Measurements from ENCODE around the gene OVCA2. TPM values are rescaled to one million over a fixed set of nuclear protein-coding genes. Genes with fewer than 3 reads are reported as not detected.
A peak's percentile ranks its signal among the peaks of the same experiment; 100 is the strongest.

OVCA2 gene
- total RNA-seq, 1 donor from 2014 or later = 21.9 TPM

DNA sequence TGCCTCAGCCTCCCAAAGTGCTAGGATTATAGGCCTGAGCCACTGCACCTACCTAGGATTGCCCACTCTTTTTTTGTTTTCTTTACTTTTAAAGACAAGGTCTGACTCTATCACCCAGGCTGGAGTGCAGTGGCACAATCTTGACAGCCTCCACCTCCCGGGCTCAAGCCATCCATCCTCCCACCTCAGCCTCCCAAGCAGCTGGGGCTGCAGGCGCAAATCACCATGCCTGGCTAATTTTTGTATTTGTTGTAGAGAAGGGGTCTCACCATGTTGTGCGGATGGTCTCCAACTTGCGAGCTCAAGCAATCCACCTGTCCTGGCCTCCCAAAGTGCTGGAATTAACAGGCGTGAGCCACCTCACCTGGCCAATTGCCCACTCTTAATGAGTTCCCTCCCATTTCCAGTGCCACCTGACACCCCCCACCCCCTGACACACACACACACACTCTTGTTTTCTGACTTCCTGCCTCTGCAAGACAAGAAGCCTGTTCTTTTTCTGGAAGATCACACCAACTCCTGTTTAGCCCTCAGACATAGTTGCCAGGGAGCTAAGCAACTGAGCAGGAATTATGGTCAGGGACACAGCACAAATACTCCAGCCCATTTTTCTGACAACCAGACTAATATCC is 2.6 kb downstream of the OVCA2 start:
- peaks cover 6% of the 10 kb centered on the region for H3K36me3 Mint-ChIP-seq (ENCODE audit: insufficient read depth)
- TF ChIP-seq, protein P1, sequence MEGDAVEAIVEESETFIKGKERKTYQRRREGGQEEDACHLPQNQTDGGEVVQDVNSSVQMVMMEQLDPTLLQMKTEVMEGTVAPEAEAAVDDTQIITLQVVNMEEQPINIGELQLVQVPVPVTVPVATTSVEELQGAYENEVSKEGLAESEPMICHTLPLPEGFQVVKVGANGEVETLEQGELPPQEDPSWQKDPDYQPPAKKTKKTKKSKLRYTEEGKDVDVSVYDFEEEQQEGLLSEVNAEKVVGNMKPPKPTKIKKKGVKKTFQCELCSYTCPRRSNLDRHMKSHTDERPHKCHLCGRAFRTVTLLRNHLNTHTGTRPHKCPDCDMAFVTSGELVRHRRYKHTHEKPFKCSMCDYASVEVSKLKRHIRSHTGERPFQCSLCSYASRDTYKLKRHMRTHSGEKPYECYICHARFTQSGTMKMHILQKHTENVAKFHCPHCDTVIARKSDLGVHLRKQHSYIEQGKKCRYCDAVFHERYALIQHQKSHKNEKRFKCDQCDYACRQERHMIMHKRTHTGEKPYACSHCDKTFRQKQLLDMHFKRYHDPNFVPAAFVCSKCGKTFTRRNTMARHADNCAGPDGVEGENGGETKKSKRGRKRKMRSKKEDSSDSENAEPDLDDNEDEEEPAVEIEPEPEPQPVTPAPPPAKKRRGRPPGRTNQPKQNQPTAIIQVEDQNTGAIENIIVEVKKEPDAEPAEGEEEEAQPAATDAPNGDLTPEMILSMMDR (IDR thresholded peaks at IDR 0.05; ENCODE audit: unreplicated experiment) = no peak
- no peaks in the 10 kb centered on the region for H3K9me3 Mint-ChIP-seq (ENCODE audit: low read depth)
- no peak for DNase-seq (ENCODE audit: low spot score, unreplicated experiment)
- no peak overlapping the region for H3K27ac Mint-ChIP-seq
- H3K27me3 Mint-ChIP-seq = peaks cover 14% of the 10 kb centered on the region
- H3K4me3 Mint-ChIP-seq (ENCODE audit: low read depth) = peak overlapping the region; percentile 16
- peaks cover 15% of the 10 kb centered on the region for H3K4me1 Mint-ChIP-seq (ENCODE audit: low read depth)

DNA sequence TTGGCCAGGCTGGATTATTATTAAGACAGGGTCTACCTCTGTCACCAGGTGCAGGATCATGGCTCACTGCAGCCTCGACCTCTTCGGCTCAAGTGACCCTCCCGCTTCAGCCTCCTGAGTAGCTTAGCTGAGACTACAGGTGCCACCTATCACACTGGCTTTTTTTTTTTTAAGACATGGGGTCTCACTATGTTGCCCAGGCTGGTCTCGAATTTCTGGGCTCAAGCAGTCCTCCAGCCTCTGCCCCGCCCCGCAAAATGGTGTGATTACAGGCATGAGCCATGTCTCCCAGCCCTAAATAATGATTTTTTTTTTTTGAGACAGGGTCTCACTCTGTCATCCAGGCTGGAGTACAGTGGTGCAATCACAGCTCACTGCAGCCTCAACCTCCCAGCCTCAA is 5.8 kb downstream of the OVCA2 start:
- Mint-ChIP-seq H3K9me3 (ENCODE audit: low read depth) (no peaks in the 10 kb centered on the region), H3K27me3 (peaks cover 22% of the 10 kb centered on the region), H3K36me3 (ENCODE audit: insufficient read depth) (peaks cover 6% of the 10 kb centered on the region), H3K4me1 (ENCODE audit: low read depth) (peaks cover 12% of the 10 kb centered on the region), H3K27ac (no peak overlapping the region), H3K4me3 (ENCODE audit: low read depth) (no peak overlapping the region)
- TF ChIP-seq, protein P1 (IDR thresholded peaks at IDR 0.05; ENCODE audit: unreplicated experiment) = no peak
- no peak for DNase-seq (ENCODE audit: low spot score, unreplicated experiment)

DNA sequence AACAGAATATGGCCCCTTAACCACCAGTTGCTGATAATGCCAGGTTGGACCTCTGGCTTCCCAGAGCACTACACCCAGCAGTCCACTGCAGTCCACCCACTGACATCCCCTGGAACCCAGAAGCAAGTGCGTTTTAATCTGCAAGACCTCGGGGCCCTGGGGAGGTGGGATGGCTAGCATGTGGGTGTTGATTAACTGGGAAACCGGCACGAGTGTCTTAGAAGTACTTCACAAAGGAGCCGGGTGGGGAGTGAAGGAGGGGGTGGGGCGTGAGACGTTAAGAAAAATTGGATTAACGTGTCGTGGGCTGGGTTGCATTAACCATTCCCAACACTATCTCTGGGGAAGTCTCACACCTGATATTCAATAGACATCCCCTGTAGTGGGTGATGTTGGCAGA is 7.0 kb downstream of the OVCA2 start:
- DNase-seq (ENCODE audit: low spot score, unreplicated experiment) = no peak
- no peaks in the 10 kb centered on the region for H3K36me3 Mint-ChIP-seq (ENCODE audit: insufficient read depth)
- peaks cover 11% of the 10 kb centered on the region for H3K4me1 Mint-ChIP-seq (ENCODE audit: low read depth)
- peak overlapping the region; percentile 78 for H3K4me3 Mint-ChIP-seq (ENCODE audit: low read depth)
- TF ChIP-seq, protein P1 (IDR thresholded peaks at IDR 0.05; ENCODE audit: unreplicated experiment) = no peak
- peak overlapping the region; percentile 24 for H3K27ac Mint-ChIP-seq
- H3K9me3 Mint-ChIP-seq (ENCODE audit: low read depth) = no peaks in the 10 kb centered on the region
- peaks cover 29% of the 10 kb centered on the region for H3K27me3 Mint-ChIP-seq

DNA sequence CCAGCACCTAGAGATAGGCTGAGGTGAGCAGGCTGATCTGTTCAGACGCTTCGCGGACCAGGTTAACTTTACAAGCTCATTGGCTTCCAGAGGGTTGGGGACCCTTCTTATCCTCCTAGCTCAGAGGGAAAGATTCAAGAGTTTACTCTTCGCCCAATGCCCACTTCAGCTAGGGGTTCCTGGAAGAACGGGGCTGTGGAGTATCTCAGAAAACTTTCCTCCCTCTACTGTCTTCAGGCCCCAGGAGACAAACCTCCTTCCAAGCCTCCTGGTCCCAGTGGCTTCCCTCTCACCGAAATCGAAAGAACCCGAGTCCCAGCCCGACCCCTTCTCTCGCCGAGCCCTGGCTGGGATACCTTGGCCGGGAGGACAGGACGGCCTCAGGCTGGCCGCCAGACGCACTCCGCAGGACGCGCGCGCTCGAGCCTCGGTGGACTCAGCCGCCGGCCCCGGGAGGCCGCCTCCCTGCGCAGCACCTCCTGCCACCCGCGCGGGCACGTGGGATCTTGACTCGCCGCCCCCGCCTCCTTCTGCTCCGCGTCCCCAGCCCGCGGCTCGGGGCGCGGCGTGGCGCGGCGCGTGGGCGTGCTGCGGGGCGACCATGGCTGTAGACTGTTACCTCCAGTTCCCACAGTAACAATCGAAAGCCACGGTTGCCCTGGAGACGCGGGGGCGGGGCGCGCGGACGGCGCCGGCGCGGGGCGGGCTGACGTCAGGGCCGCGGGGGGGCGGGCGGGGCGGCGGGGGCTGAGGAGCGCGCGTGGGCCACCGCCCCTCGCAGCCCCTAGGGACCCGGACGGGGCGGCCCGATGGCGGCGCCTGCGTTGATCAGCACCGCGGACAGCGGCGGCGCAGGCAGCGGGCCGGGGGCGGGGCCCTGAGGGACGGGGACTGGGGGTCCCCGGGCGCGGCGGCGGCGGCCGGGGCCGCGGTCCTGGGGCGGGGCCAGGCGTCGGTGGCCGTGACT is 7.8 kb downstream of the OVCA2 start:
- peak overlapping the region; percentile 78 for H3K4me3 Mint-ChIP-seq (ENCODE audit: low read depth)
- H3K27me3 Mint-ChIP-seq = peaks cover 34% of the 10 kb centered on the region
- peak; percentile 87 for DNase-seq (ENCODE audit: low spot score, unreplicated experiment)
- TF ChIP-seq, protein P1 (IDR thresholded peaks at IDR 0.05; ENCODE audit: unreplicated experiment) = no peak
- H3K9me3 Mint-ChIP-seq (ENCODE audit: low read depth) = no peaks in the 10 kb centered on the region
- H3K4me1 Mint-ChIP-seq (ENCODE audit: low read depth) = peaks cover 11% of the 10 kb centered on the region
- peak overlapping the region; percentile 24 for H3K27ac Mint-ChIP-seq
- no peaks in the 10 kb centered on the region for H3K36me3 Mint-ChIP-seq (ENCODE audit: insufficient read depth)

DNA sequence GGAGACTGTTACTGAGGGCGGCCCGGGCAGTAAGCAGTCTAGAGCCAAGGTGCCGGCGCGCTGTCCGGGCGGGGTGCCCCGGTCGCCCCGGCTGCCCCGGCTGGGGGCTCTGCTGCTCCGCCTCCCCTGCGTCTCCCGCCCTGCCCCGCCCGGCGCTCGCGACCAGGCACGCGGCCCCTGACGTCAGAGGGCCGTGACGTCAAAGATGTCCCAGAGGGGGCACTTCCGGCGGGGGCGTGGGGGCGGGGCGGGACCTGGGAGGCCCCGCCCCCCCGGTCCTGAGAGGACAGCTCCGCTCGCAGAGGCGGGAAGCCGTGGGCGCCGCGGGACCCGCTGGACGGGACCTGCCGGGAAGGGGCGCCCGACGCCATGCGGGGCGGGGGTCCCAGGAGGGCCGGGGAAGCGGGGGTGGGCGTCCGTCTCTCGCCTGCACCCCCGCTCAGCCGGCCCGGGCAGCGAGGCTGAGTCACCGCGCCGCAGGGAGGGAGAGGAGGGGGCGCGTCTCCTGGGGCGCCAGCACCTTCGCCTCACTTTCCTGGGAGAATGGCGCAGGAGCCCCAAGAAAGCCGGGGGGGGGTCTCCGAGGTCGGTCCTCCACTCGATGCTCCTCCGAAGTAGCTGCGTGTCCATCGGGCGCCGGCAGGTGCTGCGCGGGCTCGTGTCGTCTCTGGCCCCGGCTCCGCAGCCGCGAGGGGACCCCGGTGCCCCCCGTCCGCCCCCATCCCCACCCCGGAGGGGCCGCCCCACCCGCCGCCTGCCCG is 8.7 kb downstream of the OVCA2 start:
- DNase-seq (ENCODE audit: low spot score, unreplicated experiment) = peak; percentile 53
- no peak overlapping the region for H3K4me3 Mint-ChIP-seq (ENCODE audit: low read depth)
- no peak overlapping the region for H3K27ac Mint-ChIP-seq

More for the DNA sequence above, 8.7 kb downstream of the OVCA2 start:
- peaks cover 36% of the 10 kb centered on the region for H3K27me3 Mint-ChIP-seq
- H3K36me3 Mint-ChIP-seq (ENCODE audit: insufficient read depth) = no peaks in the 10 kb centered on the region
- H3K4me1 Mint-ChIP-seq (ENCODE audit: low read depth) = peaks cover 11% of the 10 kb centered on the region
- H3K9me3 Mint-ChIP-seq (ENCODE audit: low read depth) = no peaks in the 10 kb centered on the region
- TF ChIP-seq, protein P1 (IDR thresholded peaks at IDR 0.05; ENCODE audit: unreplicated experiment) = peak; percentile 21

Data from progenitor cell of endocrine pancreas (in vitro differentiated cells).